GM18868 (cell line): Measurements from ENCODE around the gene TMEM109.
A peak's percentile ranks its signal among the peaks of the same experiment; 100 is the strongest.

Experiments
- ATAC-seq: cut with Tn5 transposase; IDR thresholded peaks from one replicate; pipeline ENCODE4 v1.9.1; 2021; ENCODE audit warnings: mild to moderate bottlenecking, moderate library complexity; ENCODE audit not compliant: unreplicated experiment

Gene TMEM109

DNA sequence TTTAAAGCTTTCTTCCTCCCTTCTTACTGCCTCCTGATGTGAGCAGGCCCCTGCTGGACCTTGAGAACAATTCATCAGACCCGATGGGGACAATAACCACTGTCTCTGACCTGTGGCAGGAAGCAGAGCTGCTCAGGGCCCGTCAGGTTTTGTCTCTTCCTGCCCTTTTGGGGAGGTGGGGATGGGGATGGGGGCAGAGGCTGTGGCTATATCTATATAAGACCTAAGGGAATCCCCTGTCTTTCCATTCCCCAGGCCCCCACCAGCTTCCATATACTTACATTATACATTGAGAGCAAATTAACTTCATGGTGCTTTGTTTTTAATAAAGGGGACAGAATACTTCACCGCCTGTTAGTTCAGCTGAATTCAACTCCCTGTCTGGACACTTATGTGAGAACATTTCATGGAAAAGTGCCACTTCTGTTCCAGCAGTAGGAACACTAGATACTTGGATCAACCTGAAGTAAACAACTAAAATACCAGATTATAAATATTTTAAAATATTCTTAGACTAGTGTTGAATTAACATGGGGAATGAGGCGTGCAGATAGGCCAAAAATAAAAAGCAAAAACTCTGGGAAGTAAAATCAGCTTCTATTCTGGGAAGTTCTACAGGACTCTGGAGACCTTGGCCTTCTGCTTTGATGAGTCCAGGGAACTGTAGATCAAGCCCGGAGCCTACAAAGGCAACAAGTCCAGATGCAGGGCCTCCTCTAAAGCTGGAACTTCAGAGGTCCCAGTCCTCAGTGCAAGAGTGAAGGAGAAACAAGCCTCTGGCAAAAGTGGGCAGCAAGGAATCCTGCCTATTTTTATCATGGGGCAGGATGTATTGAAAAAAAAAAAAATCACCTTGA lies 35.5 kb upstream of the TMEM109 start:
- ATAC-seq, result no peak

DNA sequence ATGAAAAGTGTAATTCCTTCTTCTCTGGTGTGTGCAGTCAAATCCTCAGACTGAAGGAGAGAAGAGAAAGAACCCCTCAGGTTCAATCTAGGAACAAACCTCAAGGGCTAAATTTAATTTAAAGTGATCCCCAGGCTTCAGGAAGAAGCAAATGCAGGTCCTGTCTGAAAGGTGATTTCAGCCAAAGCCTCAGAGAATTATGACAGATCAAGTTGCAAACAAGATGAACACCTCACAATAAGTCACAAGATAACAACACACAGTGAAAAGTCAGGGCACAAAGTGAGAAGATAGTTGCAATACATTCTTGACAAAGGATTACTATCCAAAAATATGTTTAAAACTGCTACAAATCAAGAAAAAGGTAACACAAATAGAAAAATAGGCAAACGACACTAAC lies 34.9 kb upstream of the TMEM109 start:
- no peak for ATAC-seq

DNA sequence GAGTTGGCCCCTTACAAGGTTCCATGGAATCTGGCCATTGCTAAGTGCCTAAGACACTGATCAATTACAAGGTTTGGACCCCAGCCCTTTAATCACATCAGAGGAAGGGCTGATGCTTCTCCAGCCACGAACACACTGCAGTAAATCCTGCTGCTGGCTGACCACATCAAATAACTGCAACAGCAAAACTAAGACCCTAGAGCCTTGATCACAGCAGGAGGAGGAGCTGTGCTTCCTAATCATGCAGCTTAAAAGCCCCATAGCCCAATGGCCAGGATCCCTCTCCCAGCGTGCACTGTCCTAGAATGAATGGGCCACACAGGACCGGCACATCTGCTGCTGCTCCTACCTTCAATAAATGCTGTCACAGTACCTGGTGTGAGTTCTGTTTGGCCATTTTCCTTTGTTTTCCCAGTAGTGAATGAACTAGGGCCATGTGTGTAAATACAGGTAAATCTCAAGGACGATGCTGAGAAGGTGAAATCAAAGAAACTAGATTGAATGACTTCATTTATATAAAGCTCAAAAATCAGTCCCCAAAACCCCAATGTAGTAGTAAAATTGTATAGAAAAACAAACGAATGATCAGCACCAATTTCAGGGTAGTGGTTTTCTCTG lies 33.9 kb upstream of the TMEM109 start:
- ATAC-seq, result no peak

DNA sequence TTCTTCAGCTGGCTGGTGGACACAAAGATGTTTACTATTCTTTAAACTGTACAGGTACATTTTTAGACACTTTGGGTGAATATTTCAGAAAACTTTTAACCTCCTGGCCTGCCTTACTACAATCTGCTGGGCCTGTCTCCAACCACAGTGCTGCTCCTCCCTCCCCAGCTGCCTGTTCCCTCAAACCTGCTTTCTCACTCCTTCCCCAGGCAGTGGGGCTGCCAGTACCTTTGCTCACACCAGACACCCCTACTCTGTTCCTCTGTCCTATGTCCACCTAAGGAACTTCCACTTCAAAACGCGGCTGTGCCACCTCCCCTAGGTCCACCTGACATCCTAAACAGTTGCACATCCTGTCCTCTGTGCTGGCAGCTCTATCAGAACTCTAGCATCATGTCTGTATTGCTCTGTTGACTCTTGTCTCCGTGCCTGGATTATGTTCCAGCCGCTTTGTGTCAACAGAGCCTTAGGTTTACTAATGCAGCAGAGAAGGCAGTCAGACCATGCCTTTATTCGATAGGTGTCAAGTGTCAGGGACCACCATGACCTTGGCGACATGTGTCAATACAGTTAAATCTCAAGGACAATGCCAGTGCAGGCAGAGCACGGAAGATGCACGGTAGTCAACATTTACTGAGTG lies 33.2 kb upstream of the TMEM109 start:
- no peak for ATAC-seq

DNA sequence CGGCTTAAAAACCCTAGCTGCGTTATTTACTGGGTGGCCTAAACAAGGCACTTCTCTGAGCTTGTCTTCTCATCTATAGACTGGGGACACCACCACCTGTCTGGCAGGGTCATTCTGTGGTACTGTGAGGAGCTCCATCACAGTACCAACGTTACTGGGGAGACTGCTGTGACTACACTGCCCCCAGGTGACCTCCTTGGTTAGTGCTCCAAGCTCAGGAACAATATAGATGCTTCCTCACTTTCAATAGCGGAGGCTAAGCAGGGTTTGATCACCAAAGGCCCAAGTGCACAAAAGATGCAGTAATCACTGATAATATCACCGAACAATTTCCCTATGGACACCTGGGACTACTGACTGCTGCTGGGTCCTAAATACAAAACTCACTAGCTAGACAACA lies 26.4 kb upstream of the TMEM109 start:
- no peak for ATAC-seq

DNA sequence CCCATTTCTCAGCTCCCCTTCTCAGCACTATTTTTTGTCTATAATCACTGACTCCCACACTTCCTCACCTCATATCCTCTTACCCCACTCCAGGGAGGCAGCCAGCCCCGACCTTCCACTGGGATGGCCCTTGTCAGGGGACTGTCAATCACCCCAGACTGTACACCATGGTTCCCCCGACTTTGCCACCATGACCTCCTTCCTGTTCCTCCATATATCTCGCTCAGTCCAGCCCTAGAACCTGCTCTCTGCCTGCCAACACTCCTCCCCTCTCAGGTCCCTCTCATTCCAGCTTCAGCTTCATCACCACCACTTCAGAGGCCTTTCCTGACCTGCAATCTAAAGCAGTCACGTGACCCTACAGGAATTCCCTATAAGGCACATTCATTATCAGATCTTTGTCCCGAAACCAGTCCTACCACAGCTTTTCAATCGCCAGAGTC lies 24.1 kb upstream of the TMEM109 start:
- no peak for ATAC-seq

DNA sequence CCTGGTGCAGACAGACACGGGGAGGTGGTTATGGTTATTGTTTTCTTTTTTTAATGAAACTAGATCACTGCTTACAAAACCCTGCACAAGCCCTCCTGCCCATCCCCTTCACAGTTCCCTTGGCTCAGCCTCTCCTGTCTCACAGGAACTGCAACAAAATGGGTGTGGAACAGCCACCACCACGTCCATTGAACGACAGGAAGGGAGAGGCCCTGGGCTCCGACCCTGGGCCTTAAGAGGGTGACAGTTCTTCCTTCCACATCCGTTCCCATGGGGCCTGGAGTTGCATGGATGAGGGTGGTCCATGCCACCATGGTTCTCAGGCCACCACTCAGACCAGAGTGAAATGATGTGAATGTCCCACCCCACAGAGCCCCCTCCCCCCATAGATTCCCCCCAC lies 23.3 kb upstream of the TMEM109 start:
- ATAC-seq, result no peak

DNA sequence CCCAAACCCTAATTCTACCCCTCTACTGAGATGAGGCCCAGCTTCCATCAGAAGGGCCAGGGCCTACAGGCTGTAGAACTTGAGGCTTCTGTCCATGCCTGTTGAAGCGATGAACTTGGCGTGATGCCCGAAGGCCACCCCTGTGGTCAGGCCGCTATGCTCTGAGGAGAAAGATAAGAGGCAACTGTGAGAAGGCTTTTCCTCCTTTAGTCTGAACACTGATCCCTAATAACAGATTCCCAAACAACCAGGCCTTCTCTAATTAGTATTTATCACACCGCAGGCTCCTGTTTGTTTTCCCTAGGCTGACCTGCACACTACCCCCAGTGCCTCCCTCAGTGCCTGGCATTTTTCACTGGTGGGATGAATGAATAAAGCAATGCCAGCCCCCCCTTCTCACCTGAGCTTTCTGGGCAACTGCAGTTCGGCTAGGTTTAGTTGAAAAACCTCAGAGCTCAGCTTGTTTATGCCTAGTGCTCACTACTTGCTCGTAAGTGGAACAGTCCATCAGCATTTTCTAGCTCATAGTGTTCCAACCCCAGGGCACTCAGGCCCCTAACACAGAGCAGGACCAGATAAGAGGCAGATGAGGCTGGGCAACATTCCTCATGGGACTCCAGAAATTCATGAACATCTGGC lies 22.7 kb upstream of the TMEM109 start:
- no peak for ATAC-seq

DNA sequence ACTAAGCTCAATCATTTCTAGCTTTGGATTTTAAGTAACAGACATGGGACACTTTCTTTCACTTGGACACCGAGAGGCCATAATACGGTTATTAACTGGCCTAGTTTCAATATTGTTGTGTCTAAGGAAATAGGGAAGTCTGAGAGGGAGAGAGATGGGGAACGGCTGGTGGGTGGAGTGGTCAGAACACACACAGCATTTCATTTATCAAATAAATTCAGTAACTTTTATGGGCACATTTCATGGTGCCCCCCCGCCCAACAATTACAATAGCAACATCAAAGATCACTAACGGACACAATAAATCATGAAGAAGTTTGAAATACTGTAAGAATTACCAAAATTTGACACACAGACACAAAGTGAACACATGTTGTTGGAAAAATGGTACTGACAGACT lies 18.3 kb upstream of the TMEM109 start:
- ATAC-seq, result no peak

DNA sequence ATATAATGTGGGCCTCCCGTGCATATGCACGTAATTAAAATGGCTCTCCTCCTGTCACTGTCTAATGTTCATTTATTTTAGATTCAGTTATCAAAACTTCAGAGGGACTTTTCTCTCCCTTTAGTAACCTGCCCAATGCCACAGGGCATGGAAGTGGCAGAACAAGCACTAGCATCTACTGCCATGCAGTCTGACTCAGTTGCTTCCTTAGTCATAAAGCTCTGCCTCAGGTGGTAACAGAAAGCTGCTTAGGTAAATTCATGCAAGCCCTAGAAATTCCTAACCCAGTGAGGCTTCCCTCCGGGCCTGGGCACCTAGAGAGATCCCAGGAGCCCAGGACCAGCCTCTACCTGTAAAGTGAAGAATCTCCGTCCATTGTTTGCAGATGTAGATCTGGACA lies 16.5 kb upstream of the TMEM109 start:
- no peak for ATAC-seq

DNA sequence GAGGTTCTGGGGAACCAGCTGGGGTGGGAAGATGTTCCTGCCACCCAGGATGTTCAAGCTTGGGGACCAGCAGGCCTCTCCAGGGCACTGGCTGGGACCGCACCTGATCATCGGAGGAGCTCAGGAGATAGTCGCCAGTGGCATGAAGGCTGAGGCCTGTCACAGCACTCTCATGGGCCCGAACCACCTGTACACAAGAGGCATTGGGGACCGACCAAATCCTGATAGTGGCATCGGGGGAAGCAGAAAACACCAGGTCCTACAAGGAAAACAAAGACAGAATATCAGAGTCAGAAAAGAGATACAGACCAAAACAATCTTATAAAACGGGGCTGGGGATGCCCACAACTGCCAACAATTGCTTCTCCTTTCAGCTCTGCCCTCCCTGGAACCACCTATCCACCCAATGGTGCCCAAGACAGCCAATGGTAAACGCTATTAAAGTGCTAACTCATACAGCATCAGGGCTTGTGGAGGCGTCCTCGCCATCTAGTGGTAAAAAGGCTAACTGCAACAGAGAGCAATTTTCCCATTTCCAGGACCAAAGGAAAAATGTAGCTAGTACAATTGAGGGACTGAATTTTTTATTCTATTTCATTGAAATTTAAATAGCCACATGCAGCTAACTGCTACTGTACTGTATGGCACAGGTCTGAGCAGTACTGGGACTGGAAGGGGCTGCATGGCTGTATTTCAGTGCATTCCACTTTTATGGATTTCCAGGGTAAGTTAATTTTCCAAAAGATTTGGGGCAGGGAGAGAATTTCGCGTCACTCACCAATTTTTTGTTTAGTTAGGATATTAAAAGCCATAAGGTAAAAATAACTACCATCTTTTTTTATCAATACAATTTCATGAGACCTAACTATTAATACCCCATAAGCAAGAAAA lies 14.7 kb upstream of the TMEM109 start:
- no peak for ATAC-seq

DNA sequence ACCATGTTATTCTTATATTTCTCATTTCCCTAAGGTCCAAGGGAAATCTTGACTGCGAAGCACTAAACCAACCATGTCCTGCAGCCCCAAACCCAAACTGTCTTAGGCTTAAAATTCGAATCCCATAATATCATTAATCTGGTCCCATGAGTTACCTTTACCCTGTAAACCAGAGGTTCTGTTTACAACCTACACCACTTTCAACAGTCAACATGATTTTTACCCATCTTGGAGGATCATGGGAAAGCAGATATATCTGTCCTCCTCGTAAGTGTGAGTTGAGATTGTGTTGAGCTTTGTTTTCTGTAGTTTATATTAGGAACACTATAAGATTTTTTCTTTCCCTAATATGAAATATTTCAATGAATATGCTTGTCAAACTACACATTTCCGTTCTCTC lies 14.0 kb upstream of the TMEM109 start:
- no peak for ATAC-seq

DNA sequence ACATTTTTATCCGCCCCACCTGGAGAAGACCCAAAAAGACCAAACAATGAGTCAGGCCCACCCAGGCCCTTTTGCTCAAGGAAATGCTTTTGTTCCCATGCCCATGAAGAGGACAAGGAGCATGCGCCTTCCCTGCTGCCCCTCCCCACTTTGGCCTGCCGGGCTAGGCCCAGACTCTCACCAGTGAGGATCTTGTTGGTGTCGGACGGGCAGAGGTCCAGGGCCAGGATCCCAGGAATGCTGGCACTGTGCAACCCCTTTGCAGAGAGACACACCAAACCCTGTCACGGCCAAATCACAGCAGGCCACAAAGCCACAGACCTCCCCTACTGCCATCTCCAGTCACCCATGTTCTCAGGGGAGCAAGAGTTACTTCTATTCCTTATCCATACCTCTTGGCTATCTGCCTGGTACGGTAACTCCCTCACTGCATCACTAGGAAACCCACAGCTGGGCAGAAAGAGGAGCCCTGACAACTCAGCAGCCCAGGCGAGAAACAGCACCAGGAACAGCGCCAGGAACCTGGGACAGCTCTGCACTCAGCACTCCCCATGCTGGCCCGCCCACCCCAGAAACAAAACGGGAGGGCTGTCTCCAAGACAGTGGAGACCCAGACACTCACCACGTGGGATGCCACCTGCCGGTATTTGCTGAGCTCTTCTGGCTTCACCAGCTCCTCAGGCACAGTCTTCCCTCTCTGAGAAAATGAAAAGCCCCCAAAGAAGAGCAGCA lies 13.1 kb upstream of the TMEM109 start:
- no peak for ATAC-seq

DNA sequence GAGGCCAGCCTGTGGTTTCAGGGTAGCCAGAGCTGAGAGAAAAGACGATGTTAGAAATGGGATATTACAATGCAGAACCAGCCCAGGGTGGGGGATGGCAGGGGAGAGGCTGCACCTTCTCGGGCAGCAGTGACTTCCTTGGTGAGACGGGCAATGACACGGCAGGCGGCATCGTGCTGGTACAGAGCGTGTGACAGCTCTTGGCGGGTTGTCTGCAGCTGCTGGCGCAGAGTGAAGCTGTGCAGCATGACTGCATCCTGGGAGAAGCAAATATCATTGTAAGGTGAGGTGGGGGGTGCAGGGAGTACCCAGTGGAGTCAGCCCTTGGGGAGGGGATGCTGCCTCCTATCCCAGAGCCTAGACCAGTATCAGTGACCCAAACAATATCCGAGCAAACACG lies 11.3 kb upstream of the TMEM109 start:
- no peak for ATAC-seq

DNA sequence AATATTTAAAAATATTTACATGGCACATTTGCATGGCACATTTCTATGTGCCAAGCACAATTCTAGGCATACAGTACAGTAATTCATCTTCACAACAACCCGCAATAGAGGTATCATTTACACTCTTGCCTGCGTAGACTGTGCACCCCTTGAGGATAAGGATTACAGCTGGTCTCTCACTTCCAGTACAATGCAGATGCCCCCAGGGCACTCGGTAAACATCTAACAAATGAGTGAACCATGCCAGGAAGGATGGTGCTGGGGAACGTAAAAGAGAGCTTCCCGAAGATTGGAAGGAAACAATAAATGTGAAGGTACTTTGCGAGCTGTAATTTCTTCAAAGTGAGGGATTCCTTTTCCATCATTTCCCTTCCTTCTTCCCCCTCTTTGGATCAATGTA lies 8.9 kb upstream of the TMEM109 start:
- ATAC-seq, result no peak

DNA sequence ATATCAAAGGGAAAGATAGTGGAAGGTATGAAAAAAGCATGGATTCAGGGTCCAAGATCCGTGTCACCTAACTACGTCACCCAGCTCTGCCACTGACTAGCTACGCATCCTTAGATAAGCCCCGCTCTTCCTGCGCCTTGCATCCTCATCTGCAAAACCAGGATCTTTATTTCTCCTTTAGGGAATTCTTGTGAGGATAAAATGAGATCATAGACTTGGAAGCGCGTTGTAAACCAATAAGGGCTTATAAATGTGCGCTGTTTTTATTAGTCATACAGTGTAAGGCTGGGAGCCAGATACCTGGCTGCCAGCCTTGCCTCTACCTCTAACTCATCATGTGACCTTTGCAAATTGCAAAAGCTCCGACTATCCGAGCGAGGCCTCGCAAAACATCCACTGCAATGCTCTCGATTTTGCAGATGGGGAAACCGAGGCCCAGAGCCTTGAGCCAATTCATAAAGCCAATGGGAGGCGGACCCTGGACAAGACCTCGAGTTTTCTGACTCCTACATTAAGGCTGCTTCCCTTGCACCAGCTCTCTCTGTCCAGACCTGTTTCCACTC lies 8.3 kb upstream of the TMEM109 start:
- ATAC-seq, result no peak

DNA sequence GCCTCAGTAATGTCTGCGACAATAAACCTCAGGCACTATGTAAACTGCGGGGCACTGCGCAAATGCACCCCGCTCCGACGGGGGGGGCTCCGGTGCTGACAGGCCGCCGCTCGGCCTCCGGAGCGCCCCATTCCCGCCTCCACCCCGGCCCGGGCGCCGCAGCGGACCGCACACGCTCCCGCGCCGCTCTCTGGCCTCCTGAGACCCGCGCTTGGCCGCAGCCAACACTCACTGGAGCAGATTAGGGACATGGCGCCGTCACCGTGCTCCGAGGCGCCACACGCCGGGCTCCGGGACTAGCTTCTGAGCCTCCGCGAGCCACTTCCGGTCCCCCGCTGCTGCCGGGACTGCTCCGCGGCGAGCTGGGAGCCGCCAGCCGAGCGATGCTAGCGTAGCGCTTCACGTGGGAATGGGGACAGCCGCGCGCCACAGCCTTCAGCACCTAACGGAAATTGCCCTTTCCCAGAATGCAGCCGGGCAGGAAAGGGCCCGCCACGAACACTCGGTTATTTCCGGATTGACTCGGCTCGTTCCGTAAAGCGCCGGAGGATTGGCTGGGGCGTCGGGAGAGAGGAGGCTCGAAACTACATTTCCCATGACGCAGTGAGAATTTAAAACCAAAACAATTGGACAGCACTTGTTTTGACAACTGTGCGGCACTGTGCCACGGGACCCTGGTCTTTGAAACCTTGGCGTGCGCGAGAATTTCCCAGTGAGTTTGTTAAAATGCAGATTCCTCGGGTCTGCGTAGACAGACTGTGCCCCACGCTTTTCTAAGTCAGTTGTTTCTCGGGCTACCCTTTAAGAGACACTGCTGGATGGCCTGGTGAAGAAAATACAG lies 7.6 kb upstream of the TMEM109 start, which contains the start of gene PRPF19:
Gene PRPF19 (minus strand): TSS at position 454 of the 841 bp plus-strand sequence. CDS start 203 bp downstream, at position 251.
- ATAC-seq, result peak; percentile 75

DNA sequence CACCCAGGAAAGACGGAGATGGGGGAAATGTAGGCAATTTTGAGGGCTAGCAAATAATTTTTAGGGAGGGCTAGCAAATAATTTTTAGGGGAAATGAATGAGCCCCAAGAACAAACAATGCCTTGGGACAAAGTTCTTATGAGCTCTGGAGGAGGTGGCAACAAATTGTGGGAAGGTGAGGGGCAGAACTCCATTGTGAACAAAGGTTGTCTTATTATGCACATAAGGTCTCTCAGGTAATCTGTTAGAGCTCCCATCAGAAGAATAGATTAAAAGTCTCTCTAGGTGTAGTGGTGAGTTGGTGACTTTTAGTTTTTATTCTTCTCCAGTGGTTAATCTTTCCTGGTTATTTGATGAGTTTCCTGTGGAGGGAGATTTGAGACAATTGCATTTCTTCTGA lies 5.2 kb upstream of the TMEM109 start:
- ATAC-seq, result no peak
